ENCODE measurements around the gene TNP2. TPM values are rescaled to one million over a fixed set of nuclear protein-coding genes. Genes with fewer than 3 reads are reported as not detected.

Gene TNP2
- total RNA-seq, 1 donor from 2014 or later, result not detected

GRCh38 chr16:11258553-11259492, 10.3 kb downstream of the TNP2 start:
- intact Hi-C loops (cut with micrococcal nuclease), result loop anchor here (1.0 to 10.0 kb wide), 13 partner anchors 34 to 656 kb away; partner anchors contain the start of genes CIITA, GSPT1, LITAF and RMI2

GRCh38 chr16:11257131-11257938, 11.8 kb downstream of the TNP2 start:
- intact Hi-C loops (cut with micrococcal nuclease), result loop anchor here (1.0 to 10.0 kb wide), 5 partner anchors 269 to 657 kb away; partner anchors contain the start of genes CIITA, GSPT1 and LITAF

- intact Hi-C loops (cut with micrococcal nuclease), result loop anchor here (1.0 to 10.0 kb wide), 6 partner anchors 99 to 658 kb away; partner anchors contain the start of genes CIITA, GSPT1 and LITAF
Observed at GRCh38 chr16:11256661-11257130, 12.4 kb downstream of the TNP2 start.

GRCh38 chr16:11255737-11256660, 13.1 kb downstream of the TNP2 start, which contains the start of gene SOCS1:
Gene SOCS1, minus strand, starts transcription at chr16:11256204. Its CDS starts 726 bp downstream, at chr16:11255478.
- intact Hi-C loops (cut with micrococcal nuclease), result loop anchor here (1.0 to 10.0 kb wide), 6 partner anchors 99 to 659 kb away; partner anchors contain the start of genes CIITA, GSPT1 and LITAF

GRCh38 chr16:11254913-11255736, 14.0 kb downstream of the TNP2 start:
- intact Hi-C loops (cut with micrococcal nuclease), result loop anchor here (1.0 to 10.0 kb wide), 7 partner anchors 63 to 660 kb away; partner anchors contain the start of genes CIITA, GSPT1, LITAF and ZC3H7A

GRCh38 chr16:11253995-11254912, 14.9 kb downstream of the TNP2 start:
- intact Hi-C loops (cut with micrococcal nuclease), result loop anchor here (1.0 to 10.0 kb wide), 9 partner anchors 21 to 661 kb away; partner anchors contain the start of genes CIITA, GSPT1, LITAF and ZC3H7A

- intact Hi-C loops (cut with micrococcal nuclease), result loop anchor here (1.0 to 10.0 kb wide), 9 partner anchors 20 to 661 kb away; partner anchors contain the start of genes CIITA, GSPT1, LITAF and ZC3H7A
Observed at GRCh38 chr16:11253009-11253994, 15.8 kb downstream of the TNP2 start.

GRCh38 chr16:11252482-11252931, 16.6 kb downstream of the TNP2 start:
- intact Hi-C loops (cut with micrococcal nuclease), result loop anchor here (1.0 to 10.0 kb wide), 8 partner anchors 27 to 662 kb away; partner anchors contain the start of genes CIITA, GSPT1, LITAF and ZC3H7A

- intact Hi-C loops (cut with micrococcal nuclease), result loop anchor here (1.0 to 10.0 kb wide), 8 partner anchors 27 to 663 kb away; partner anchors contain the start of genes CIITA, GSPT1, LITAF and ZC3H7A
Observed at GRCh38 chr16:11251525-11252481, 17.3 kb downstream of the TNP2 start.

- intact Hi-C loops (cut with micrococcal nuclease), result loop anchor here (5.0 to 10.0 kb wide), 5 partner anchors 59 to 664 kb away; partner anchors contain the start of genes CIITA, GSPT1, LITAF and ZC3H7A
Observed at GRCh38 chr16:11250786-11251524, 18.2 kb downstream of the TNP2 start.

- intact Hi-C loops (cut with micrococcal nuclease), result loop anchor here (5.0 to 10.0 kb wide), 5 partner anchors 58 to 665 kb away; partner anchors contain the start of genes CIITA, GSPT1, LITAF and ZC3H7A
Observed at GRCh38 chr16:11250091-11250785, 18.9 kb downstream of the TNP2 start.

GRCh38 chr16:11249233-11250061, 19.7 kb downstream of the TNP2 start:
- intact Hi-C loops (cut with micrococcal nuclease), result loop anchor here (5.0 to 10.0 kb wide), 5 partner anchors 57 to 665 kb away; partner anchors contain the start of genes CIITA, GSPT1, LITAF and ZC3H7A

GRCh38 chr16:11248133-11248532, 21.0 kb downstream of the TNP2 start:
- intact Hi-C loops (cut with micrococcal nuclease), result no loop called here

All from T-helper 1 cell treated with Interleukin-12 subunit alpha and Interleukin-12 subunit beta and Interleukin-4 antibody, amounts not matched to agents 30 ng/mL and 1 ng/mL, for 36 hours (primary cell).